Measurements from ENCODE around the gene MAP7D1.
"Not testable (repeated sequence)": the region's sequence is repeated elsewhere in the genome, so short reads cannot be mapped to it uniquely, and the experiment has no call there.

MAP7D1 gene

DNA sequence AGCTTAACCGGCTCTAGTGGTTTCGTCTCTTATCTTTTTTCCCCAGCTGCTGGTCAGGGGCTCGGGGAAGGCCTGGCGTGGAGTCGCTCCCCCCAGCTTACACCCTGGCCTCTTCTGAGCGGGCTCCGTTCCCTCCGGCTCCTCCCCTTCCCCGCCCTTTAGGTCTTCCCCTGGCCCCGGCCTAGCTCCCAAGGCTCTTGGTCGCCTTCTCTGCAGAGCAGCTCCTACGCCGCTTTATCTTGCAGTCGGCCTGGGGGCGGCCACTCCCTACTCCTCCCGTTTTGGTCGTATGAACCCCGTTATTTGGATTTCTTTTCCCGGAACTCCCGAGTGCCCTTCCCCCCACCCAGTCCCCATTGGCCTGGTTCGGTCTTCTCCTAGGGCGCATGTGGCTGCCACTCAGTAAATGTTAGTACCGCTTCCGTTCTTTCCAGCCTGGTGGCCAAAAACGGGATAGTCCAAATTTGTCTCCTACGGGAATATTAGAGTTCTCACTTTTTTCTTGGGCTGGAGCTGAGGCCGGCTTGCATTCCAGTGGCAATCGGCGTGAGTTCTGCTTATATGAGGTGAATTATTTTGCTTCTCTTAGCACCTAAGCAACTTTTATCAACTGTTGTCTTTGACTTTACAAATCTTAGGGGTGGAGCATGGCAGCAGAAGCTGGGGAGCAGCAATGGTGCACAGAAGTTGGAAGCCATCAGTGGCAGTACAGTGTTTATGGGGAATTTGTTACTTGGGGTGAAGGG, 68.8 kb downstream of the MAP7D1 start:
- H2AFZ ChIP-seq (ENCODE audit: low read depth, low read length) = no peak overlapping the region; the same call in 1 of the 2 replicates
- no peaks in the 10 kb centered on the region for H3K27me3 ChIP-seq (ENCODE audit: low read depth, low read length)
- H3K4me1 ChIP-seq (ENCODE audit: low read length) = peaks cover 8% of the 10 kb centered on the region
- TF ChIP-seq, protein P1, sequence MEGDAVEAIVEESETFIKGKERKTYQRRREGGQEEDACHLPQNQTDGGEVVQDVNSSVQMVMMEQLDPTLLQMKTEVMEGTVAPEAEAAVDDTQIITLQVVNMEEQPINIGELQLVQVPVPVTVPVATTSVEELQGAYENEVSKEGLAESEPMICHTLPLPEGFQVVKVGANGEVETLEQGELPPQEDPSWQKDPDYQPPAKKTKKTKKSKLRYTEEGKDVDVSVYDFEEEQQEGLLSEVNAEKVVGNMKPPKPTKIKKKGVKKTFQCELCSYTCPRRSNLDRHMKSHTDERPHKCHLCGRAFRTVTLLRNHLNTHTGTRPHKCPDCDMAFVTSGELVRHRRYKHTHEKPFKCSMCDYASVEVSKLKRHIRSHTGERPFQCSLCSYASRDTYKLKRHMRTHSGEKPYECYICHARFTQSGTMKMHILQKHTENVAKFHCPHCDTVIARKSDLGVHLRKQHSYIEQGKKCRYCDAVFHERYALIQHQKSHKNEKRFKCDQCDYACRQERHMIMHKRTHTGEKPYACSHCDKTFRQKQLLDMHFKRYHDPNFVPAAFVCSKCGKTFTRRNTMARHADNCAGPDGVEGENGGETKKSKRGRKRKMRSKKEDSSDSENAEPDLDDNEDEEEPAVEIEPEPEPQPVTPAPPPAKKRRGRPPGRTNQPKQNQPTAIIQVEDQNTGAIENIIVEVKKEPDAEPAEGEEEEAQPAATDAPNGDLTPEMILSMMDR (IDR thresholded peaks at IDR 0.05; ENCODE audit: low read depth, low read length) = no peak
- TF ChIP-seq EZH2phosphoT487 (IDR thresholded peaks at IDR 0.05; ENCODE audit: low read depth) = no peak
- peaks cover 16% of the 10 kb centered on the region for H3K36me3 ChIP-seq (replicated peaks; ENCODE audit: low read depth, low read length)
- H3K9me3 ChIP-seq (ENCODE audit: insufficient read depth, low read length) = no peaks in the 10 kb centered on the region
- peak overlapping the region; percentile 100 for H3K4me3 ChIP-seq (ENCODE audit: low read length)
- peaks cover 22% of the 10 kb centered on the region for H4K20me1 ChIP-seq (ENCODE audit: insufficient read depth, low read length)
- peak overlapping the region; percentile 82 for H3K4me2 ChIP-seq (ENCODE audit: low read length)
- H3K79me2 ChIP-seq (ENCODE audit: low read length) = peaks cover 54% of the 10 kb centered on the region
- peak overlapping the region; percentile 93 for H3K9ac ChIP-seq (ENCODE audit: low read length)
- peak overlapping the region; percentile 77 for H3K27ac ChIP-seq (ENCODE audit: low read length)

- peaks cover 8% of the 10 kb centered on the region for H3K4me1 ChIP-seq (ENCODE audit: low read length)
- H3K4me3 ChIP-seq (ENCODE audit: low read length) = peak overlapping the region; percentile 100
- no peaks in the 10 kb centered on the region for H3K27me3 ChIP-seq (ENCODE audit: low read depth, low read length)
- H4K20me1 ChIP-seq (ENCODE audit: insufficient read depth, low read length) = peaks cover 22% of the 10 kb centered on the region
- H3K27ac ChIP-seq (ENCODE audit: low read length) = peak overlapping the region; percentile 77
- no peaks in the 10 kb centered on the region for H3K9me3 ChIP-seq (ENCODE audit: insufficient read depth, low read length)
- H3K9ac ChIP-seq (ENCODE audit: low read length) = peak overlapping the region; percentile 93
- peak overlapping the region; percentile 82 for H3K4me2 ChIP-seq (ENCODE audit: low read length)
- peaks cover 61% of the 10 kb centered on the region for H3K79me2 ChIP-seq (ENCODE audit: low read length)
- no peak overlapping the region for H2AFZ ChIP-seq (ENCODE audit: low read depth, low read length)
- H3K36me3 ChIP-seq (replicated peaks; ENCODE audit: low read depth, low read length) = peaks cover 16% of the 10 kb centered on the region
- TF ChIP-seq, protein P1 (IDR thresholded peaks at IDR 0.05; ENCODE audit: low read depth, low read length) = no peak
- TF ChIP-seq EZH2phosphoT487 (IDR thresholded peaks at IDR 0.05; ENCODE audit: low read depth) = no peak
Measured at GRCh38 chr1:36225283-36225899, 69.4 kb downstream of the MAP7D1 start.

- not testable (repeated sequence) for H3K4me3 ChIP-seq (ENCODE audit: low read length); H3K9me3 ChIP-seq (ENCODE audit: insufficient read depth, low read length); H3K27ac ChIP-seq (ENCODE audit: low read length); H3K4me1 ChIP-seq (ENCODE audit: low read length); H3K27me3 ChIP-seq (ENCODE audit: low read depth, low read length); H3K9ac ChIP-seq (ENCODE audit: low read length); H3K4me2 ChIP-seq (ENCODE audit: low read length); H2AFZ ChIP-seq (ENCODE audit: low read depth, low read length)
- H3K36me3 ChIP-seq (replicated peaks; ENCODE audit: low read depth, low read length) = peaks cover 34% of the 10 kb centered on the region
- peaks cover 33% of the 10 kb centered on the region for H4K20me1 ChIP-seq (ENCODE audit: insufficient read depth, low read length)
- peaks cover 100% of the 10 kb centered on the region for H3K79me2 ChIP-seq (ENCODE audit: low read length)
Measured at GRCh38 chr1:36230279-36230678, 74.3 kb downstream of the MAP7D1 start.

All from OCI-LY3 (cell line).